Esophagus squamous epithelium (tissue), 5 donors: ENCODE data around the gene ASCL2. TPM values are rescaled to one million over a fixed set of nuclear protein-coding genes. Genes with fewer than 3 reads are reported as not detected.

Source experiments
- DNase-seq: peaks from one replicate; lab custom pipeline; 2025; lab: John Stamatoyannopoulos, UW
- H3K27ac ChIP-seq, 4 donors: fragments of 200-600 bp; sonication (generic); one replicate each; pipeline ENCODE4 v1.5.1; 2016 to 2019; ENCODE audit warnings: mild to moderate bottlenecking in 1 of 4
- H3K27me3 ChIP-seq, 4 donors: fragments of 200-600 bp; sonication (generic); 1 replicate in 3 of 4; 2 replicates in 1 of 4; pipeline versions ENCODE4 v1.5.1 to v1.6.0; 2017 to 2021; ENCODE audit warnings: antibody characterized with exemption in 1 of 4
- H3K36me3 ChIP-seq, 3 donors: fragments of 200-600 bp; sonication (generic); one replicate each; pipeline ENCODE4 v1.5.1; 2016 to 2019
- H3K4me1 ChIP-seq, 3 donors: fragments of 200-600 bp; sonication (generic); one replicate each; pipeline ENCODE4 v1.5.1; 2017 to 2019
- H3K4me3 ChIP-seq, 4 donors: fragments of 200-600 bp; sonication (generic); 1 replicate in 3 of 4; 2 replicates in 1 of 4; pipeline ENCODE4 v1.5.1; 2016 to 2019; ENCODE audit warnings: mild to moderate bottlenecking in 2 of 4, moderate library complexity in 1 of 4
- H3K9me3 ChIP-seq, 3 donors: fragments of 200-600 bp; sonication (generic); one replicate each; pipeline ENCODE4 v1.5.1; 2016 to 2019
- POLR2A ChIP-seq, 4 donors: fragments of 450-650 bp; IDR thresholded peaks; one replicate each; pipeline ENCODE4 v1.6.1; 2017; ENCODE audit warnings: antibody characterized with exemption in 4 of 4, mild to moderate bottlenecking in 4 of 4, moderate library complexity in 3 of 4
- WGBS, 2 donors: methylation state at CpG; one replicate each; pipeline ENCODE4 v1.1.5; 2018; 5-methylcytosine and 5-hydroxymethylcytosine counted together
- intact Hi-C: fragments of 100-400 bp; cut with DNase I; formaldehyde crosslinking; loops from one replicate; pipeline ENCODE4 v1.15.0; 2022
- total RNA-seq, 4 donors: library from RNA; depleted of rRNA; stranded (reverse); fragments of >200 nt; gene quantifications; one replicate each; pipeline ENCODE4 v1.1.0, GENCODE V29; 2016
- TF ChIP-seq, protein P1 (sequence below), 6 experiments: fragments of 450-650 bp in 4 of 6; fragments of 200-600 bp in 2 of 6; sonication (generic) in 2 of 6; IDR thresholded peaks; one replicate each; pipeline ENCODE4 v1.5.1; 2016 to 2019; ENCODE audit warnings: antibody characterized with exemption in 6 of 6, mild to moderate bottlenecking in 4 of 6, moderate library complexity in 4 of 6
- donor health status: DM: yes; HTN: yes; CAD: no.

ASCL2 gene
- total RNA-seq, 4 donors from 2014 or later = 0.67 to 5.1 (median 2.3) TPM

DNA sequence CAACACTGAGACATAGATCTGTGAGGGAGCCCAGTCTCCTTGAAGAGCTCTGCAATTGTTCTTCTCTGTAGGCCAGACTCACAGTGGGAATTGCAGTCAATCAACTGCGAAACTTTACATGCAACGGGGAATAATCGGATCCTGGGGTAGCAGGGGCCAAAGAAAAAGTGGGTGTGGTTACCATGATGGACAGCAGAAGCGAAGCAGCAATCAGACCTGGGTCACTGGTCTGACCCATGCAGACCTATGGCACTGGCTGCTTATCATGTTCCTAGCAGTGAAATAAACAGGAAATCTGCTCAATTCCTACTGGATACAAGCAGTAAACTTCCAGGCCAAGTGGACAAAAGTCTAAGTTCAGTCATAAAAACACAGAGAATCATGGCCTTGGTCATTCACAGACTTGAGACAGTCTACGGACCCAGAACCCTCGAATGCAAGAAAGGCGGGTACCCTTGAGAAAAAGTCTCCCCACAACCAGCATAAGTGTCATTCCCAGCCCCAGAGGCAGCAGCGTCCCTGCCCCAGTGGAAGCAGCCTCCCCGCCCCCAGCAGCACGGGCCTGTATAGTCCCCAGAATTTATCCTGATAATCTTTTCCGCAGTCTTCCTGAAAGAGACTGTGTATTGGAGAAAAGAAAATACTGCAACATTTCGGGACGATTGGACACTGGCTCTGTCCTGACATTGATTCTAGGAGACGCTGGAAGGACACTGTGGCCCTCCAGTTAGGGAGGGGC is 34.6 kb downstream of the ASCL2 start:
- H3K36me3 ChIP-seq = no peaks in the 10 kb centered on the region
- H3K9me3 ChIP-seq = peaks cover 0 to 3% (median 1%) of the 10 kb centered on the region in 3 donors
- no peak overlapping the region for H3K4me3 ChIP-seq
- H3K27me3 ChIP-seq = peaks cover 0 to 8% (median 0%) of the 10 kb centered on the region in 4 donors
- no peak for TF ChIP-seq POLR2A (IDR thresholded peaks at IDR 0.05)
- TF ChIP-seq, protein P1, sequence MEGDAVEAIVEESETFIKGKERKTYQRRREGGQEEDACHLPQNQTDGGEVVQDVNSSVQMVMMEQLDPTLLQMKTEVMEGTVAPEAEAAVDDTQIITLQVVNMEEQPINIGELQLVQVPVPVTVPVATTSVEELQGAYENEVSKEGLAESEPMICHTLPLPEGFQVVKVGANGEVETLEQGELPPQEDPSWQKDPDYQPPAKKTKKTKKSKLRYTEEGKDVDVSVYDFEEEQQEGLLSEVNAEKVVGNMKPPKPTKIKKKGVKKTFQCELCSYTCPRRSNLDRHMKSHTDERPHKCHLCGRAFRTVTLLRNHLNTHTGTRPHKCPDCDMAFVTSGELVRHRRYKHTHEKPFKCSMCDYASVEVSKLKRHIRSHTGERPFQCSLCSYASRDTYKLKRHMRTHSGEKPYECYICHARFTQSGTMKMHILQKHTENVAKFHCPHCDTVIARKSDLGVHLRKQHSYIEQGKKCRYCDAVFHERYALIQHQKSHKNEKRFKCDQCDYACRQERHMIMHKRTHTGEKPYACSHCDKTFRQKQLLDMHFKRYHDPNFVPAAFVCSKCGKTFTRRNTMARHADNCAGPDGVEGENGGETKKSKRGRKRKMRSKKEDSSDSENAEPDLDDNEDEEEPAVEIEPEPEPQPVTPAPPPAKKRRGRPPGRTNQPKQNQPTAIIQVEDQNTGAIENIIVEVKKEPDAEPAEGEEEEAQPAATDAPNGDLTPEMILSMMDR (IDR thresholded peaks at IDR 0.05) = no peak
- WGBS, 2 donors = 81 to 90% methylated on average over 13 to 14 of the region's 14 CpGs
- intact Hi-C loops = no loop called here
- no peak for DNase-seq
- no peak overlapping the region for H3K27ac ChIP-seq
- H3K4me1 ChIP-seq = no peaks in the 10 kb centered on the region

DNA sequence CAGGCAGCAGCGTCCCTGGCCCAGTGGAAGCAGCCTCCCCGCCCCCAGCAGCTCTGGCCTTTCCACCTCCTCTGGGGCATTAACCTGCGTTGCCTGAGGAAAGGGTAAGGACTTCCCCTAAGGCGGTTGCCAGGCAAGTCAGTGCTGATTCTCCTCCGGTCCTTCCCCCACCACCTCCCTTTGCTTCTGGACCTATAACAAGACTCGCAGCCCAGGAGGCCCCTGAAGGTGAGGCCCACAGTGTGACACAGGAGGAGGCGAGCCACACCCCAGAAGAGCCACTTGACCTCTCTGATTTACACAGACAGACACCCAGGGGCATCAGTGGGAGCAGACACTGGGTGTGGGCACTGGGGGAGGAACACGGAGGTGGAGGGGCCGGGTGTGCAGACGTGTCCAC is 35.4 kb downstream of the ASCL2 start:
- peaks cover 0 to 9% (median 0%) of the 10 kb centered on the region in 4 donors for H3K27me3 ChIP-seq
- H3K4me1 ChIP-seq = no peaks in the 10 kb centered on the region
- H3K27ac ChIP-seq = no peak overlapping the region
- peaks cover 0 to 11% (median 8%) of the 10 kb centered on the region in 3 donors for H3K9me3 ChIP-seq
- DNase-seq = no peak
- intact Hi-C loops = no loop called here
- WGBS, 2 donors = 57 to 59% methylated on average over 7 to 8 of the region's 10 CpGs
- H3K36me3 ChIP-seq = no peaks in the 10 kb centered on the region
- TF ChIP-seq, protein P1 (IDR thresholded peaks at IDR 0.05) = no peak
- TF ChIP-seq POLR2A (IDR thresholded peaks at IDR 0.05) = no peak
- H3K4me3 ChIP-seq = no peak overlapping the region

DNA sequence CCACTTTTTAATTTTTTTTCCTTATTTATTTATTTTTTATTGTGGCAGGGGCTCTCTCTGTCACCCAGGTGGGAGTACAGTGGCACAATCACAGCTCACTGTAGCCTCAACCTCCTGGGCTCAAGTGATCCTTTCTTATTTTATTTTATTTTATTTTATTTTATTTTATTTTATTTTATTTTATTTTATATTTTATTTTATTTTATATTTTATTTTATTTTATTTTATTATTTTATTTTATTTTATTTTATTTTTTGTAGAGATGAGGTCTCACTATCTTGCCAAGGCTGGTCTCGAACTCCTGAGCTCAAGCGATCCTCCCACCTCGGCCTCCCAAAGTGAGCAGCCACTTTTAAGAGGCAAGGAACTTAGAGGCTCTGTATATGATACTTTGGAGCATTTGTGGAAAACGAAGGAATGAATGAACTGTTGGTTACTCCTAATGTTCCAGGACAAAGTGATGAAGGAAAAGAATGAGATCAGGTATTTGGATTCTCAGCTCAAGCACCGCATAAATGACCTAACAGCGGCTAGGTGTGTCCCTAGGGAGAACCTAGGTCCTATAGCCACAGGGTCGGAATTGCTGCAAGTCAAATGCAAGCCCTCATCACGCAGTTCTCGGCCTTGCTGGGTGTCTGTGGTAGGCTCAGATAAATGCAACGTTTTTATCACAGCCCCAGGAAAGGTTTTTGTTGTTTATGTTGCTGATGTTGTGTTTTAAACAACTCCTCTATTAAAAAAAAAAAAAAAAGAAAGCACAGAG is 36.5 kb downstream of the ASCL2 start:
- DNase-seq = no peak
- peaks cover 0 to 16% (median 16%) of the 10 kb centered on the region in 3 donors for H3K9me3 ChIP-seq
- peaks cover 0 to 19% (median 0%) of the 10 kb centered on the region in 4 donors for H3K27me3 ChIP-seq
- intact Hi-C loops = no loop called here
- no peak overlapping the region for H3K4me3 ChIP-seq
- H3K4me1 ChIP-seq = no peaks in the 10 kb centered on the region
- H3K36me3 ChIP-seq = no peaks in the 10 kb centered on the region
- no peak for TF ChIP-seq POLR2A (IDR thresholded peaks at IDR 0.05)
- TF ChIP-seq, protein P1 (IDR thresholded peaks at IDR 0.05) = no peak
- 77 to 85% methylated on average over 10 of the region's 10 CpGs for WGBS, 2 donors
- H3K27ac ChIP-seq = no peak overlapping the region

DNA sequence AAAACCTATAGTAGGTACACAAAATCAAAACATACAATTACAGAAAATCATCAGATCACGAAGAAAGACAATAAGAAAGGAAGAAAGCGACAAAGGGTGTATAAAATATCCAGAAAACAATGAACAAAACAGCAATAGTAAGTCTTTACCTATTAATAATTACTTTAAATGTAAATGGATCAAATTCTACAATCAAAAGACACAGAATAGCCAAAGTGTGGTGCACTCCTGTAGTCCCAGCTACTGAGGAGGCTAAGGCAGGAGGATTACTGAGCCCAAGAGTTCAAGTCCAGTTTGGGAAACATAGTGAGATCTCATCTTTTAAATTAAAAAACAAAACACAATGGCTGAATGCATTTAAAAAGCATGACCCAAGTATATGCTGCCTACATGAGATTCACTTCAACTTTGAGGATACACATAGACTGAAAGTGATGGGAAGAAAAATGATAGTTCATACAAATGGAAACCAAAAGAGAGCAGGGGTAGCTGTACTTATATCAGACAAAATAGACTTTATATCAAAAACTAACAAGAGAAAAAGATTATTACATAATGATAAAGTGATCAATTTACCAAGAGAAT is 40.6 kb downstream of the ASCL2 start:
- intact Hi-C loops = no loop called here
- H3K27me3 ChIP-seq = peaks cover 0 to 16% (median 0%) of the 10 kb centered on the region in 4 donors

More for the DNA sequence above, 40.6 kb downstream of the ASCL2 start:
- Histone ChIP-seq H3K4me3 (no peak overlapping the region), H3K36me3 (no peaks in the 10 kb centered on the region), H3K4me1 (no peaks in the 10 kb centered on the region), H3K27ac (no peak overlapping the region), H3K9me3 (peaks cover 0 to 20% (median 16%) of the 10 kb centered on the region in 3 donors)
- DNase-seq = no peak
- no peak for TF ChIP-seq POLR2A (IDR thresholded peaks at IDR 0.05)
- TF ChIP-seq, protein P1 (IDR thresholded peaks at IDR 0.05) = no peak
- WGBS, 2 donors = 76 to 82% methylated on average over 2 of the region's 2 CpGs
